Activated naive CD4-positive, alpha-beta T cell treated with anti-CD3 and anti-CD28 coated beads for 36 hours (primary cell): ENCODE results near the gene NACC2. TPM values are rescaled to one million over a fixed set of nuclear protein-coding genes. Genes with fewer than 3 reads are reported as not detected.
"Not testable (repeated sequence)": the region's sequence is repeated elsewhere in the genome, so short reads cannot be mapped to it uniquely, and the experiment has no call there.

Source experiments
- CTCF ChIA-PET: fragments of 350-600 bp; sonication (Branson Sonifier 250); formaldehyde crosslinking; loops from one replicate; lab custom pipeline; 2021; ENCODE audit warnings: antibody characterized with exemption; lab: Charles Lee
- DNase-seq: peaks from one replicate; pipeline ENCODE4 v3.0.0-alpha.2; 2020
- H3K27ac Mint-ChIP-seq: one replicate; pipeline ENCODE4 v1.8.0; 2021; ENCODE audit warnings: mild to moderate bottlenecking, mixed read lengths
- H3K27me3 Mint-ChIP-seq: one replicate; pipeline ENCODE4 v1.8.0; 2021; ENCODE audit warnings: low read depth, mixed read lengths
- H3K36me3 Mint-ChIP-seq: one replicate; pipeline ENCODE4 v1.8.0; 2021; ENCODE audit warnings: low read depth, mixed read lengths
- H3K4me1 Mint-ChIP-seq: one replicate; pipeline ENCODE4 v1.8.0; 2021; ENCODE audit warnings: low read depth, mixed read lengths
- H3K4me3 Mint-ChIP-seq: one replicate; pipeline ENCODE4 v1.8.0; 2021; ENCODE audit warnings: mild to moderate bottlenecking, moderate library complexity, mixed read lengths
- H3K9me3 Mint-ChIP-seq: one replicate; pipeline ENCODE4 v1.8.0; 2021; ENCODE audit warnings: mixed read lengths
- intact Hi-C: fragments of 100-400 bp; cut with micrococcal nuclease; formaldehyde crosslinking; loops from one replicate; pipeline ENCODE4 v1.15.1; 2023
- total RNA-seq, 2 experiments: library from RNA; stranded (reverse); gene quantifications; one replicate each; pipeline ENCODE4 v1.2.3, GENCODE V29; 2021

The NACC2 gene
- total RNA-seq, 2 experiments from 2014 or later, result 3.4 to 3.5 TPM

DNA sequence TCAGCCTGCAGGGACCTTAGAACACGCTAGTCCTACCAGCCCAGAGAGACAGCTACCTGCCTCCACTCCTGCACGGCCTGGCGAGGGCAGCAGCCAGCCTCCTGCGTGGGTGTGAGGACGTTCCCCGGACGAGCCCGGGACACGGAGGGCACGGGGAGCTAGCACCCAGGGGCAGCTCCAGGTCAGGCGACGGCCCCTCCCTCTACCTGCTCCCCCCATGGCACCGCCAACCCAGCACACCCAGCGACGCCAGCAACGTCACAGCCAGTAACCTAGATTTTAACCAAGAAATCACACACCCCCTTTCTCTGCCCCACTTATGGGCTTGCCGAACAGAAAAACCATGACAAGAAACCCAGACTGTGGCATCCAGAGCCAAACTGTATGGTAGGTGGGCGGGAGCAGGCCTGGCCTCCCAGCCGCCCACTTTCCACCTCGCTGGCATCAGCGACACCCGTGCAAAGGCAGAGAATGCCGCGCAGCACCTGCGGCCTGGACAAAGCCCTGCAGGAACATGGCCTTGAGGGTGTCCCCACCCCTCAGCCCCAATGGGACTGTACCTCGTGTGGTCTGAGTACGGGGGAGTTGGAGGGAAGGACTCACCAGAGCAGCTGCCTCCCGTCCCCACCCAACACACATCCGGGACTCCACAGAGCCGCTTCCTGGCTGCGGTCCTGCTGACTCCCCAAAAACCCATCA is 47.9 kb downstream of the NACC2 start:
- H3K27ac Mint-ChIP-seq, result no peak overlapping the region
- no peaks in the 10 kb centered on the region for H3K9me3 Mint-ChIP-seq
- intact Hi-C loops, result no loop called here
- DNase-seq, result no peak
- CTCF ChIA-PET, result interaction anchor here (1.2 kb wide), 1 partner anchor 10 kb away, joined by 3 read pairs; no protein-coding TSS in a partner anchor
- H3K36me3 Mint-ChIP-seq, result no peaks in the 10 kb centered on the region
- no peak overlapping the region for H3K4me3 Mint-ChIP-seq
- peaks cover 4% of the 10 kb centered on the region for H3K27me3 Mint-ChIP-seq
- peaks cover 3% of the 10 kb centered on the region for H3K4me1 Mint-ChIP-seq

DNA sequence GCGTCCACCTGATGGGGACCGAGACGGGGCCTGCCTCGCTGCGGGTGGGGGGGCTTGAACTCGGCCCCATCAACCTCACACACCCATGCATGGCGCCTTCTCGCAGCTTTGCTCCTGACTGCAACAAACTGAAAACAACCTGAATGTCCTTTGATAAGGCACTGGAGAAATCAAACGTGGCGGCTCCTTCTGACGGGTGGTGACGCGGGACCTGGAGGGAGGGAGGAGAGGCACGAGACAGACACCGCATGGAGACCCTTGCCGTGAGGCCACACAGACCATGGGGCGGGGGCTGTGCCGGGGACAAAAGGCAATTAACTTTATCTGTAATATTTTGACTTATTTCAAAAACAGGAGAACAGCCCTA is 48.6 kb downstream of the NACC2 start:
- no peak overlapping the region for H3K27ac Mint-ChIP-seq

GRCh38 chr9:136045595-136046553 is 49.2 kb downstream of the NACC2 start:
- intact Hi-C loops, result no loop called here
- Mint-ChIP-seq H3K36me3 (peaks cover under 1% of the 10 kb centered on the region), H3K9me3 (no peaks in the 10 kb centered on the region), H3K4me1 (no peaks in the 10 kb centered on the region), H3K27ac (no peak overlapping the region), H3K4me3 (no peak overlapping the region), H3K27me3 (no peaks in the 10 kb centered on the region)
- CTCF ChIA-PET, result no interaction called here
- DNase-seq, result no peak

More for the DNA sequence above, 48.6 kb downstream of the NACC2 start:
- DNase-seq, result no peak
- CTCF ChIA-PET, result no interaction called here
- Mint-ChIP-seq H3K9me3 (no peaks in the 10 kb centered on the region), H3K27me3 (no peaks in the 10 kb centered on the region), H3K4me1 (no peaks in the 10 kb centered on the region), H3K4me3 (no peak overlapping the region), H3K36me3 (no peaks in the 10 kb centered on the region)
- intact Hi-C loops, result no loop called here

DNA sequence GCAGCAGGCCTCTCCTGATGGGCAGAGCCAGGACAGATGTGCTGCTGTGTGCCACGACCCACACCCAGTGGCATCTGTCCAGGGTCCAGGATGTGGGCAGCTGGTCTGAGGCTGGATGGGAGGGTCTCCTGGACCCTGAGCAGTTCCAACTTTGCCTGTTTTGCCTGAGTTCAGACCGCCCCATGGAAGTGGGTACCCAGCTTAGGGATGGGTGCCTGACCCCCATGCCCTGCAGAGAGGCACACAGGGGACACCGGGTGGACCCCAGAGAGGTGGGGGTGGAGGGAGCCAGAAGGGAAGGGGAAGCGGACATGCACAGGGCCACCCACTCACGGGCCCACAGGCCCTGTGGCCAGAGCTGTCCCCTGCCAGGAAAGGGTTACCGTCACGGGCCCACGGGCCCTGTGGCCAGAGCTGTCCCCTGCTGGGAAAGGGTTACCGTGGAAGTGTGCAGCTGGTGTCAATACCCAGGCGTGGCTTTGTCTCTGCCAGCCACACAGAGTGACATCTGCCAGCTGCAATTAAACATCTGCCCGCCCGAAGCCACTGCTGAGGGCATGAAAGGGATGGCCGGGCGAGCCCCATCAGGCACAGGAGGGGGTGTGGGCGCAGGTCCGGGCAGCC is 50.0 kb downstream of the NACC2 start:
- Mint-ChIP-seq H3K9me3 (no peaks in the 10 kb centered on the region), H3K4me3 (no peak overlapping the region), H3K27me3 (no peaks in the 10 kb centered on the region), H3K27ac (no peak overlapping the region), H3K4me1 (no peaks in the 10 kb centered on the region), H3K36me3 (peaks cover 5% of the 10 kb centered on the region)
- intact Hi-C loops, result no loop called here
- DNase-seq, result no peak
- CTCF ChIA-PET, result no interaction called here

DNA sequence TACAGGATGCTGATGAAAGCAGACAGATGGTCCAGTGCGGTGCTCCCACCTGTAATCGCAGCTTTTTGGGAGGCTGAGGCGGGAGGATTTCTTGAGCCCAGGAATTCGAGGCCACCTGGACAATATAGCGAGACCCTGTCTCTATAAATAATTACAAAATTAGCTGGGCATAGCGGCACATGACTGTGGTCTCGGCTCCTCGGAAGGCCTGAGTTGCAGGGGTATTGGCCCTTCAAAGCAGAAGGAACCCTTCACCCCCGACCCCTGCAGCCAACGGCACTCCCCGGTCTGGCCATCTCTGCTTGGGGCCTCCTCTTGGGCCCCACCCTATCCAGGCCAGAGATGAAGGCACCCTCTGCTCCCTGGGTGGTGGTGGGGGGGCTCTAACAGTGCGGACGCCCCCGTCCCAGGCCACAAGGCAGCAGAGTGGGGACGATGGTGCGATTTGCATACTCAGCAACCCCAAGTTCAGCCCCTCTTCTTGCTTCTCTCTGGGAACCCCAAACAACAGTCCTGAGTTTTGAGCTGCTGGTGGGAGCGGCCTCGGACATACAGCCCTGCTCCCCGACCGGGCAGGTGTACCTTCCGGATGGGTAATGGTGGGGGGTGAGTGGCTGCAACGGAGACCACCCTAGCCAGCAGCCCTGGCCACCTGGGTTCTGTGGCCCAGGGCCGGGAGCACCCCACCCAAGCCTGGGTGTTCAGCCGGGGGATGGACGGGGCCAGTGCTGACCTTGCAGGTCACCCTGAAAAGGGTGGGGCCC is 50.7 kb downstream of the NACC2 start:
- CTCF ChIA-PET, result no interaction called here
- H3K36me3 Mint-ChIP-seq, result peaks cover 9% of the 10 kb centered on the region
- H3K27ac Mint-ChIP-seq, result no peak overlapping the region
- intact Hi-C loops, result no loop called here
- no peak overlapping the region for H3K4me3 Mint-ChIP-seq
- peaks cover 6% of the 10 kb centered on the region for H3K9me3 Mint-ChIP-seq
- no peaks in the 10 kb centered on the region for H3K27me3 Mint-ChIP-seq
- no peaks in the 10 kb centered on the region for H3K4me1 Mint-ChIP-seq
- no peak for DNase-seq

- CTCF ChIA-PET, result no interaction called here
- no peak overlapping the region for H3K27ac Mint-ChIP-seq
- no peaks in the 10 kb centered on the region for H3K27me3 Mint-ChIP-seq
These were observed 51.6 kb downstream of the NACC2 start for GRCh38 chr9:136043441-136043991.

DNA sequence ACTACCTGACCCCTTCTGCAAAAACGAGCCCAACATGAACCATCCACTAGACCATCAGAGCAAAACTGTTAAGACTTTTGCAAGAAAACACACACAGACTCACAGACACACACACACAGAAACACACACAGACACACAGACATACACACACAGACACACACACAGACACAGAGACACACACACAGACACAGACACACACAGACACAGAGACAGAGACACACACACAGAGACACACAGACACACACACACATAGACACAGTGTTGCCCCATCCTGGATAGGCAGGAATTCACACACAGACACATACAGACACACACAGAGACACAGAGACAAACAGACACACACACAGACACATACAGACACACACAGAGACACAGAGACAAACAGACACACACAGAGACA is 52.5 kb downstream of the NACC2 start:
- Mint-ChIP-seq H3K27me3 (no peaks in the 10 kb centered on the region), H3K9me3 (peaks cover 15% of the 10 kb centered on the region), H3K36me3 (peaks cover 18% of the 10 kb centered on the region), H3K27ac (no peak overlapping the region), H3K4me3 (no peak overlapping the region), H3K4me1 (no peaks in the 10 kb centered on the region)
- intact Hi-C loops, result no loop called here
- CTCF ChIA-PET, result no interaction called here
- DNase-seq, result no peak

More at GRCh38 chr9:136043441-136043991, 51.6 kb downstream of the NACC2 start:
- Mint-ChIP-seq H3K4me3 (no peak overlapping the region), H3K9me3 (peaks cover 12% of the 10 kb centered on the region), H3K36me3 (peaks cover 15% of the 10 kb centered on the region), H3K4me1 (no peaks in the 10 kb centered on the region)
- intact Hi-C loops, result no loop called here
- no peak for DNase-seq

- intact Hi-C loops, DNase-seq, H3K4me3 Mint-ChIP-seq, H3K27me3 Mint-ChIP-seq, H3K4me1 Mint-ChIP-seq, H3K27ac Mint-ChIP-seq: not testable (repeated sequence)
- CTCF ChIA-PET, result interaction anchor here (0.8 kb wide), 1 partner anchor 16 kb away, joined by 9 read pairs; no protein-coding TSS in a partner anchor
- H3K9me3 Mint-ChIP-seq, result peaks cover 26% of the 10 kb centered on the region
- H3K36me3 Mint-ChIP-seq, result peaks cover 20% of the 10 kb centered on the region
These were observed 54.2 kb downstream of the NACC2 start for GRCh38 chr9:136040848-136041247.

GRCh38 chr9:136039488-136039887 is 55.6 kb downstream of the NACC2 start:
- peaks cover 3% of the 10 kb centered on the region for H3K4me1 Mint-ChIP-seq
- H3K36me3 Mint-ChIP-seq, result peaks cover 27% of the 10 kb centered on the region
- DNase-seq, result no peak
- peaks cover 33% of the 10 kb centered on the region for H3K9me3 Mint-ChIP-seq
- H3K27me3 Mint-ChIP-seq, result no peaks in the 10 kb centered on the region
- intact Hi-C loops, result no loop called here
- CTCF ChIA-PET, result no interaction called here
- no peak overlapping the region for H3K4me3 Mint-ChIP-seq
- no peak overlapping the region for H3K27ac Mint-ChIP-seq

- Mint-ChIP-seq H3K36me3 (peaks cover 27% of the 10 kb centered on the region), H3K4me1 (peaks cover 3% of the 10 kb centered on the region), H3K27ac (no peak overlapping the region), H3K4me3 (no peak overlapping the region), H3K27me3 (no peaks in the 10 kb centered on the region), H3K9me3 (peaks cover 33% of the 10 kb centered on the region)
- no peak for DNase-seq
- intact Hi-C loops, result no loop called here
- CTCF ChIA-PET, result interaction anchor here (1.3 to 1.5 kb wide), 2 partner anchors 11 to 70 kb away, joined by 3 to 6 read pairs; no protein-coding TSS in a partner anchor
These were observed 58.2 kb downstream of the NACC2 start for GRCh38 chr9:136036848-136037247.

- H3K4me3 Mint-ChIP-seq, result no peak overlapping the region
- CTCF ChIA-PET, result no interaction called here
- intact Hi-C loops, result no loop called here
- no peak overlapping the region for H3K27ac Mint-ChIP-seq
- H3K36me3 Mint-ChIP-seq, result peaks cover 27% of the 10 kb centered on the region
- no peak for DNase-seq
- peaks cover 3% of the 10 kb centered on the region for H3K4me1 Mint-ChIP-seq
- H3K9me3 Mint-ChIP-seq, result peaks cover 33% of the 10 kb centered on the region
- H3K27me3 Mint-ChIP-seq, result no peaks in the 10 kb centered on the region
These were observed 59.0 kb downstream of the NACC2 start for GRCh38 chr9:136036050-136036449.
